HS-5 (cell line): ENCODE measurements around the gene FMNL3.

Source experiments
- DNase-seq: peaks from one replicate; pipeline ENCODE4 v3.0.0-alpha.2; 2012; ENCODE audit warnings: low read depth

FMNL3 gene

GRCh38 chr12:49588721-49589516, 118.3 kb downstream of the FMNL3 start:
- no peak for DNase-seq

GRCh38 chr12:49588281-49588680, 118.9 kb downstream of the FMNL3 start:
- DNase-seq: no peak

GRCh38 chr12:49587174-49587908, 119.9 kb downstream of the FMNL3 start:
- no peak for DNase-seq
